Measurements from ENCODE around the gene MT1B. TPM values are rescaled to one million over a fixed set of nuclear protein-coding genes. Genes with fewer than 3 reads are reported as not detected.

Gene MT1B
- total RNA-seq, 4 donors from 2014 or later: not detected

DNA sequence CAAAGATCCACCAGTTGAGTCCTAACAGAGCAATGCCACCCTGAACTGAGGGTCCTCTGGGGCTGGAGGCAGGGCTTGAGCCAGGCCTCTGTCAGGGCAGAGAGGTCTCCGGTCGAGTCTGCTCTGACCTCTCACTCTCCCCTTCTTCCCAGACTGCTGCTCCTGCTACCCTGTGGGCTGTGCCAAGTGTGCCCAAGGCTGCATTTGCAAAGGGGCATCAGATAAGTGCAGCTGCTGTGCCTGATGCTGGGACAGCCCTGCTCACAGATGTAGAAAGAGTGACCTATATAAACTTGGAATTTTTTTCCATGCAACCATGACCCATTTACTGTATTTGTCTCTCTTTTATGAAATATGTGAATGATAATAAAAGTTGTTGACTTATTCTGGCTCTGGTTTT is 2.4 kb upstream of the MT1B start:
- H3K4me3 ChIP-seq: no peak overlapping the region
- TF ChIP-seq POLR2A (IDR thresholded peaks at IDR 0.05) (no peak), EP300 (IDR thresholded peaks at IDR 0.05) (no peak)
- TF ChIP-seq, protein P1, sequence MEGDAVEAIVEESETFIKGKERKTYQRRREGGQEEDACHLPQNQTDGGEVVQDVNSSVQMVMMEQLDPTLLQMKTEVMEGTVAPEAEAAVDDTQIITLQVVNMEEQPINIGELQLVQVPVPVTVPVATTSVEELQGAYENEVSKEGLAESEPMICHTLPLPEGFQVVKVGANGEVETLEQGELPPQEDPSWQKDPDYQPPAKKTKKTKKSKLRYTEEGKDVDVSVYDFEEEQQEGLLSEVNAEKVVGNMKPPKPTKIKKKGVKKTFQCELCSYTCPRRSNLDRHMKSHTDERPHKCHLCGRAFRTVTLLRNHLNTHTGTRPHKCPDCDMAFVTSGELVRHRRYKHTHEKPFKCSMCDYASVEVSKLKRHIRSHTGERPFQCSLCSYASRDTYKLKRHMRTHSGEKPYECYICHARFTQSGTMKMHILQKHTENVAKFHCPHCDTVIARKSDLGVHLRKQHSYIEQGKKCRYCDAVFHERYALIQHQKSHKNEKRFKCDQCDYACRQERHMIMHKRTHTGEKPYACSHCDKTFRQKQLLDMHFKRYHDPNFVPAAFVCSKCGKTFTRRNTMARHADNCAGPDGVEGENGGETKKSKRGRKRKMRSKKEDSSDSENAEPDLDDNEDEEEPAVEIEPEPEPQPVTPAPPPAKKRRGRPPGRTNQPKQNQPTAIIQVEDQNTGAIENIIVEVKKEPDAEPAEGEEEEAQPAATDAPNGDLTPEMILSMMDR (IDR thresholded peaks at IDR 0.05): no peak
- H3K27ac ChIP-seq: no peak overlapping the region
- no peak for DNase-seq (ENCODE audit: low spot score in 2 of 2)
- 67 to 83% methylated on average over 2 of the region's 2 CpGs for WGBS, 2 donors
- no peaks in the 10 kb centered on the region for H3K9me3 ChIP-seq
- no peaks in the 10 kb centered on the region for H3K4me1 ChIP-seq
- H3K27me3 ChIP-seq: peaks cover 0 to 23% of the 10 kb centered on the region in 2 donors
- H3K36me3 ChIP-seq: no peaks in the 10 kb centered on the region

DNA sequence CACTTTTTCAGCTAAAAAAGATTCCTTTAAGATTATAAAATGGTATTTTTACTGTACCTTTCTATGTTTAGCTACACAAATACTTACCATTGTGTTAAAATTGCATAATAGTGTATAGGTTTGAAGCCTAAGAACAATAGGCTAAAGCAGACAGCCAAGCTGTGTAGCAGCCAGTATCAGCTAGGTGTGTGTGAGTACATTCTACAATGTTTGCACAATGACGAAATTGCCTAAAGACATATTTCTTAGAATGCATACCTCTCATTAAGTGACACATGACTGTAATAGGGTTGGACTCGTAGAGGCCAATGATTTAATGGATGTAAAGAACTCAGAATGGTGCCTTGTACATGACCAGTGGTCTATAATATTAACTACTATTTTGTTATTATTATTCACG is 1.9 kb upstream of the MT1B start:
- DNase-seq (ENCODE audit: low spot score in 2 of 2): no peak
- Histone ChIP-seq H3K9me3 (no peaks in the 10 kb centered on the region), H3K4me1 (no peaks in the 10 kb centered on the region), H3K4me3 (no peak overlapping the region), H3K36me3 (no peaks in the 10 kb centered on the region), H3K27me3 (peaks cover 0 to 22% of the 10 kb centered on the region in 2 donors), H3K27ac (no peak overlapping the region)
- TF ChIP-seq POLR2A (IDR thresholded peaks at IDR 0.05) (no peak), EP300 (IDR thresholded peaks at IDR 0.05) (no peak)
- TF ChIP-seq, protein P1 (IDR thresholded peaks at IDR 0.05): no peak
- WGBS, 2 donors: 78 to 83% methylated on average over 3 of the region's 3 CpGs

DNA sequence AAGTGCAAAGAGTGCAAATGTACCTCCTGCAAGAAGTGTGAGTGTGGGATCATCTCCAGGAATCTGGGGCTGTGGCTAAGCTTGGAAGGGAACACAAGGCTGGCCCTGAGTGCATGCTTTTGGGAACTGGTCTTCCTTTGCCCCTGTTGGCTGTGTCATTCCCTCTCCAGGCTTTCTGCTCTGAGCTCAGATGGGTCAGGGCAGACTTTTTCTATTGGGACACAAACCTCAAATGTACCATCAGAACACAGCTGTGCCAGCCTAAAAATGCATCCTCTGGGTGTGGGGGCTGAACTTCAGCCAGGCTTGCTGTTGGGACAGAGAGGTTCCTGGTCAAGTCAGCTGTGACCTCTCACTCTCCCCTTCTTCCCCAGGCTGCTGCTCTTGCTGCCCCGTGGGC is 914 bp downstream of the MT1B start:
- H3K27ac ChIP-seq: no peak overlapping the region
- TF ChIP-seq, protein P1 (IDR thresholded peaks at IDR 0.05): no peak
- no peak for TF ChIP-seq EP300 (IDR thresholded peaks at IDR 0.05)
- no peak for TF ChIP-seq POLR2A (IDR thresholded peaks at IDR 0.05)
- H3K36me3 ChIP-seq: no peaks in the 10 kb centered on the region
- no peak overlapping the region for H3K4me3 ChIP-seq
- DNase-seq (ENCODE audit: low spot score in 2 of 2): no peak
- H3K4me1 ChIP-seq: peaks cover 0 to 6% (median 1%) of the 10 kb centered on the region in 4 donors
- peaks cover 0 to 14% of the 10 kb centered on the region in 2 donors for H3K27me3 ChIP-seq
- 44 to 75% methylated on average over 1 of the region's 1 CpG for WGBS, 2 donors
- no peaks in the 10 kb centered on the region for H3K9me3 ChIP-seq

DNA sequence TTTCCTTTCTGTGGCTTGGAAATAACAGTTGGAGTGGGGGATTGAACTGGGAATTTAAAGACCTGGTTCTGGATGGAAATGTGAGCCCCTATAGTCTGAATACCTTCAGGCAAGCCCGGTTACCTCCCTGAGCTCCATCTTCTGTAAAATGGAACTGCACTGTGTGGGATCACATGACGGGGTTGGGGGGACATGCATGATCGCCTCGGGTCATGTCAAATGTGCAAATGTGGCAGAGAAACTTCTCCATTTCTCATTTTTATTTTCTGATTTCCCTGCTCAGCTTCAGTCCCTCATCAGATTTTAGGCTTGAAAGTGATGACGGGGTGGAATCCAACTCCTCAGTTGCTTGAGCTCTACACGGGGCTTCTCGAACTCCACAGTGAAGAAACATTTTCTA is 1.5 kb downstream of the MT1B start:
- H3K4me1 ChIP-seq: peaks cover 0 to 12% (median 7%) of the 10 kb centered on the region in 4 donors
- H3K27ac ChIP-seq: no peak overlapping the region
- DNase-seq (ENCODE audit: low spot score in 2 of 2): no peak
- WGBS, 2 donors: 79 to 83% methylated on average over 7 of the region's 7 CpGs
- H3K36me3 ChIP-seq: no peaks in the 10 kb centered on the region
- peaks cover 0 to 9% of the 10 kb centered on the region in 2 donors for H3K27me3 ChIP-seq
- TF ChIP-seq EP300 (IDR thresholded peaks at IDR 0.05) (no peak), POLR2A (IDR thresholded peaks at IDR 0.05) (no peak)
- TF ChIP-seq, protein P1 (IDR thresholded peaks at IDR 0.05): no peak
- no peak overlapping the region for H3K4me3 ChIP-seq
- H3K9me3 ChIP-seq: no peaks in the 10 kb centered on the region

DNA sequence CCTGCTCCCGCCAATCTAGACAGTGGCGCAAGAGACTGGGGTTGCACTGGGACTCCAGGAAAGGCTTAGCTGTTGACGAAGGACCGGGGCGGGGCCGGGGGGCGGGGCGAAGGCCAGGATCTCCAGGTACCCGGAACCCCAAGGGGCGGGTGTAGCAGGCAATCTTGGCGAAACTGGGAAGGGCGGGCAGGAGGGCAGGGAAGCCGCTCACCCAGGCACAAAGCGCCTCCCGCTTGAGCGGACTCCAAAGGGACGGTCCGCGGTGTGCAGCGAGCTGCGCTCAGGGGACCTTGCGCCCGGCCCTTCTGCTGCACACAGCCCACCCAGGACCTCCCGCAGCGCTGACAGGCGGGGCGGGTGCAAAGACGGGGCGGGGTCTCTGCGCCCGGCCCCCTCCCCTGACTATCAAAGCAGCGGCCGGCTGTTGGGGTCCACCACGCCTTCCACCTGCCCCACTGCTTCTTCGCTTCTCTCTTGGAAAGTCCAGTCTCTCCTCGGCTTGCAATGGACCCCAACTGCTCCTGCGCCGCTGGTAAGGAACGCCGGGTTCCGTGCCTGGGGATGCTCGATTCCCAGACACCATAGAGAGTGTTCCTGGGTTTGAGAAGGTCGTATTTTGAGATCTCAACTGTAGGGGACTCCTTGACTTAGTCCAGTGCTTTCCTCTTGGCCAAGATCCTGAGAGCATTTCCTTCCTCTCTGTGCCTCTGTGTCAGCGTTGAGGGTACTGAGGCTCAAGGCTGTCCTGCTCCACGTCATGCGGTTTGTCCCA is 6.1 kb downstream of the MT1B start, which contains the start of gene MT1F:
TSS of gene MT1F (plus strand) at position 405 of the 772 bp plus-strand sequence. CDS start at position 505, 100 bp downstream.
- Histone ChIP-seq H3K9me3 (no peaks in the 10 kb centered on the region), H3K4me1 (peaks cover 0 to 22% (median 16%) of the 10 kb centered on the region in 4 donors), H3K36me3 (no peaks in the 10 kb centered on the region), H3K27me3 (peaks cover 0 to 27% of the 10 kb centered on the region in 2 donors), H3K27ac (peak within 1 kb of the TSS in 2 of 4 donors; percentile 59 to 78), H3K4me3 (peak within 1 kb of the TSS; percentile 44 to 69 (median 55))
- peak; percentile 49 to 62 for DNase-seq (ENCODE audit: low spot score in 2 of 2)
- TF ChIP-seq, protein P1 (IDR thresholded peaks at IDR 0.05): no peak
- peak in 1 of 2 donors; percentile 12 for TF ChIP-seq POLR2A (IDR thresholded peaks at IDR 0.05)
- peak in 1 of 2 donors; percentile 44 for TF ChIP-seq EP300 (IDR thresholded peaks at IDR 0.05)
- WGBS, 2 donors: 2 to 3% methylated on average over 26 to 43 of the region's 46 CpGs
